ENCODE data around the gene ARHGAP18. TPM values are rescaled to one million over a fixed set of nuclear protein-coding genes. Genes with fewer than 3 reads are reported as not detected.

ARHGAP18 gene
- total RNA-seq, 1 donor from 2014 or later, result 7.9 TPM

GRCh38 chr6:129568015-129568414 lies 142.0 kb downstream of the ARHGAP18 start:
- Mint-ChIP-seq H3K4me1 (no peaks in the 10 kb centered on the region), H3K9me3 (peaks cover 3% of the 10 kb centered on the region), H3K4me3 (no peak overlapping the region), H3K27me3 (no peaks in the 10 kb centered on the region), H3K36me3 (ENCODE audit: low read depth) (peaks cover 11% of the 10 kb centered on the region), H3K27ac (no peak overlapping the region)
- ATAC-seq (ENCODE audit: low read depth) (no peak), DNase-seq (no peak)
- ChIA-PET CTCF (no interaction called here), POLR2A (no interaction called here)
- intact Hi-C loops (cut with micrococcal nuclease), result no loop called here
- TF ChIP-seq CTCF (IDR thresholded peaks at IDR 0.05), result no peak

GRCh38 chr6:129567374-129567773 lies 142.6 kb downstream of the ARHGAP18 start:
- no peak overlapping the region for H3K27ac Mint-ChIP-seq

GRCh38 chr6:129565811-129566210 lies 144.2 kb downstream of the ARHGAP18 start:
- no peak for DNase-seq
- TF ChIP-seq CTCF (IDR thresholded peaks at IDR 0.05), result no peak
- intact Hi-C loops (cut with micrococcal nuclease), result loop anchor here (2.0 kb wide), 1 partner anchor 65 kb away; no protein-coding TSS in a partner anchor
- Mint-ChIP-seq H3K27me3 (no peaks in the 10 kb centered on the region), H3K4me3 (no peak overlapping the region), H3K27ac (no peak overlapping the region), H3K36me3 (ENCODE audit: low read depth) (peaks cover 7% of the 10 kb centered on the region), H3K4me1 (no peaks in the 10 kb centered on the region), H3K9me3 (peaks cover 3% of the 10 kb centered on the region)
- no peak for ATAC-seq (ENCODE audit: low read depth)
- ChIA-PET CTCF (no interaction called here), POLR2A (no interaction called here)

More at GRCh38 chr6:129567374-129567773, 142.6 kb downstream of the ARHGAP18 start:
- H3K4me3 Mint-ChIP-seq, result no peak overlapping the region
- peaks cover 3% of the 10 kb centered on the region for H3K9me3 Mint-ChIP-seq
- intact Hi-C loops (cut with micrococcal nuclease), result loop anchor here (2.0 kb wide), 1 partner anchor 67 kb away; no protein-coding TSS in a partner anchor
- peaks cover 11% of the 10 kb centered on the region for H3K36me3 Mint-ChIP-seq (ENCODE audit: low read depth)
- TF ChIP-seq CTCF (IDR thresholded peaks at IDR 0.05), result no peak
- ATAC-seq (ENCODE audit: low read depth), result no peak
- ChIA-PET CTCF (interaction anchor here (1.3 kb wide), 1 partner anchor 68 kb away, joined by 5 read pairs; no protein-coding TSS in a partner anchor), POLR2A (no interaction called here)
- no peaks in the 10 kb centered on the region for H3K4me1 Mint-ChIP-seq
- DNase-seq, result no peak
- no peaks in the 10 kb centered on the region for H3K27me3 Mint-ChIP-seq

GRCh38 chr6:129565366-129565765 lies 144.6 kb downstream of the ARHGAP18 start:
- no peak for DNase-seq
- POLR2A ChIA-PET, result no interaction called here

GRCh38 chr6:129558248-129558647 lies 151.7 kb downstream of the ARHGAP18 start:
- intact Hi-C loops (cut with micrococcal nuclease), result no loop called here
- Mint-ChIP-seq H3K4me3 (no peak overlapping the region), H3K4me1 (no peaks in the 10 kb centered on the region), H3K27ac (no peak overlapping the region), H3K36me3 (ENCODE audit: low read depth) (no peaks in the 10 kb centered on the region), H3K9me3 (no peaks in the 10 kb centered on the region), H3K27me3 (no peaks in the 10 kb centered on the region)
- no peak for DNase-seq
- POLR2A ChIA-PET, result no interaction called here
- no peak for TF ChIP-seq CTCF (IDR thresholded peaks at IDR 0.05)
- CTCF ChIA-PET, result no interaction called here
- no peak for ATAC-seq (ENCODE audit: low read depth)

More at GRCh38 chr6:129565366-129565765, 144.6 kb downstream of the ARHGAP18 start:
- Mint-ChIP-seq H3K9me3 (peaks cover under 1% of the 10 kb centered on the region), H3K27ac (no peak overlapping the region), H3K4me1 (no peaks in the 10 kb centered on the region), H3K36me3 (ENCODE audit: low read depth) (peaks cover 3% of the 10 kb centered on the region), H3K27me3 (no peaks in the 10 kb centered on the region), H3K4me3 (no peak overlapping the region)
- ATAC-seq (ENCODE audit: low read depth), result no peak
- TF ChIP-seq CTCF (IDR thresholded peaks at IDR 0.05), result no peak
- intact Hi-C loops (cut with micrococcal nuclease), result no loop called here
- CTCF ChIA-PET, result no interaction called here
